Muscle of leg (tissue), 11 donors: ENCODE measurements around the gene MPO. TPM values are rescaled to one million over a fixed set of nuclear protein-coding genes. Genes with fewer than 3 reads are reported as not detected.

Experiments used
- DNase-seq: peaks from one replicate; pipeline ENCODE4 v3.0.0; 2013
- H3K27ac ChIP-seq: one replicate; pipeline ENCODE4 v1.5.1; 2013; ENCODE audit warnings: mild to moderate bottlenecking, low read length, control low read depth
- H3K27me3 ChIP-seq: one replicate; pipeline ENCODE4 v1.6.1; 2013; ENCODE audit warnings: low read length; ENCODE audit not compliant: control insufficient read depth, insufficient read depth
- H3K36me3 ChIP-seq: one replicate; pipeline ENCODE4 v1.6.1; 2013; ENCODE audit warnings: low read length; ENCODE audit not compliant: control insufficient read depth, insufficient read depth
- H3K4me1 ChIP-seq: one replicate; pipeline ENCODE4 v1.6.1; 2013; ENCODE audit warnings: low read length; ENCODE audit not compliant: control insufficient read depth, insufficient read depth
- H3K4me3 ChIP-seq: one replicate; pipeline ENCODE4 v1.5.1; 2013; ENCODE audit warnings: low read length, control low read depth
- H3K9me3 ChIP-seq: replicated peaks from 2 replicates; pipeline ENCODE4 v1.6.1; 2013; ENCODE audit warnings: low read depth, low read length; ENCODE audit not compliant: control insufficient read depth
- WGBS: methylation state at CpG from one replicate; pipeline ENCODE4 v1.1.5; 2013; ENCODE audit warnings: missing lambda C conversion rate; ENCODE audit not compliant: insufficient coverage; 5-methylcytosine and 5-hydroxymethylcytosine counted together
- polyA plus RNA-seq, 8 donors: library from polyadenylated mRNA; unstranded; fragments of 120-200 nt; gene quantifications; one replicate each; pipeline versions ENCODE4 v1.2.1 to v1.2.3, GENCODE V29; 2013; ENCODE audit warnings: inconsistent platforms in 1 of 8, low replicate concordance in 1 of 8; ENCODE audit not compliant: insufficient read length in 8 of 8, insufficient read depth in 1 of 8
- total RNA-seq: library from RNA; stranded (reverse); fragments of 120-200 nt; gene quantifications from one replicate; pipeline ENCODE4 v1.2.4, GENCODE V29; 2013

The MPO gene
- total and polyA plus RNA-seq, 9 donors = 2.3 to 20.0 (median 10.8) TPM

DNA sequence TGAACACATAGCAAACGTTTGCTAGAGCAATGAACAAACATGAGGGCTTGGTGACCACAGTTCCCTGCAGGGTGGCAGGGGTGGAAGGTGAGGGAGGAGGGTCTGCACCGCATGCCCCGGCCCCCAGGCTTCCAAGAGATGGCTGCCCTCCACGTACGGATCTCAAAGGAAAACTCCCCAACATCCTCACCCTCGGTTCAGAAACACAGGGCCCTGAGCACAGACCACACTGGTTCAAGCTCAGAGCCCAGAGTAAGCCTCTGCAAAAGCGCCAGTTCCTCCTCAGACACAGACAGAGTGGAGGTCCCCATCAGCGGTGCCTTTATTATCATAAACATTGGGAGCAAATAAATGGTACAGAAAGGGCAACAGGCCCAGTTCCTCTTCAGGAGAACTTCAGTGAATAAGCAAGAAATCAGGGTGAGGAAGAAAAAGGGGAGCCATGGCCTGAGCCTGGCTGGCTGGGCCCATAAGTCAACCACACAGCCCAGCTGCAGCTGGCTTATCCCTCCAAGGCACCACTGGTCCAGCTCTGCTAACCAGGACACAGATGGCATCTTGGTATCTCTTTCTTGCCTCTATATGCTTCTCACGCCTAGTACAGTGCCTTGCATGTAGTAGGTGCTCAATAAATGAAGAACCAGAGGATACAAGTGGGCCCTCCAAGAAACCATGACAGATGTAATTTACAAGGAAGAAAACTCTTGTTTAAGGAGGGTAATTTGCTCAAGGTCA is 11.0 kb downstream of the MPO start:
- no peak overlapping the region for H3K27ac ChIP-seq
- H3K36me3 ChIP-seq = no peaks in the 10 kb centered on the region
- peaks cover 5% of the 10 kb centered on the region for H3K27me3 ChIP-seq
- H3K4me1 ChIP-seq = no peaks in the 10 kb centered on the region
- H3K9me3 ChIP-seq = no peaks in the 10 kb centered on the region
- DNase-seq = no peak
- no peak overlapping the region for H3K4me3 ChIP-seq
- WGBS = 71% methylated on average over 1 of the region's 9 CpGs

DNA sequence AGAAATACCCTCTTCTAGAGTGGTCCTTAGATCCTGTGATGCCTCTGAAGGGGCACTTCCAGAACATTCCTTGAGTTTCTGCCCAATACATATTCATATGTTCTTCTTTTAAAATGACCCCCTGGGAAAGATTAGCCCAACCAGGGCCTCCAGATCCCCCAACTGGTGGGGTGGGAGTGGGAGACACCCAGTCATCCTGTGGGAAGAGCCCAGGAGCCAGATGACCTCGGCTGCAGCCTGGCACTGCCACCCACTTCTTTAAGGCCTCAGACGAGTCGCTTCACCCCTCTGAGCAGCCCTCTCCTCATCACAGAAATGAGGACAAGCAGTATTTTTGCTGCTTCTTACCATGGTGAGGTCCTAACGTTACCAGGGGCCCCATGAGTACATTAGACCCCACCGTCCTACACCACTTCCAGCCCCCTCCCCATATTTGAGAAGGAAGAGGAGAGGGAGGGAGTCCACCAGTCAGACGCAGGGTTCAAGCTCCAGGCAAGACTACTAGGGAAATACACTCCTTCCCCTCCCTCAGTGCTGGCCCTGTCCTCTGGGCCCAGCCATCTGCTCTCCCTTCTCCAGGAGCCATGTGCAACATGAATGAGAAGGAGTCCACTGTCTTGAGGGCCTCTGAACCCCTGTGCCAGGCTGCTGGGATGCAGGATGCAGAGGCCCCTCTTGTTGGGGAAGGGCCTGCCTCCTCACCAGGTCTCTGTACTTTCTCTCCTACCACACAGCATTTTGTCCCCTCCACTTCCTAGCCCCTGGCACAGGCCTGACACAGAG is 11.8 kb downstream of the MPO start:
- 70% methylated on average over 2 of the region's 6 CpGs for whole genome bisulfite sequencing
- no peaks in the 10 kb centered on the region for H3K4me1 ChIP-seq
- peaks cover 6% of the 10 kb centered on the region for H3K27me3 ChIP-seq

DNA sequence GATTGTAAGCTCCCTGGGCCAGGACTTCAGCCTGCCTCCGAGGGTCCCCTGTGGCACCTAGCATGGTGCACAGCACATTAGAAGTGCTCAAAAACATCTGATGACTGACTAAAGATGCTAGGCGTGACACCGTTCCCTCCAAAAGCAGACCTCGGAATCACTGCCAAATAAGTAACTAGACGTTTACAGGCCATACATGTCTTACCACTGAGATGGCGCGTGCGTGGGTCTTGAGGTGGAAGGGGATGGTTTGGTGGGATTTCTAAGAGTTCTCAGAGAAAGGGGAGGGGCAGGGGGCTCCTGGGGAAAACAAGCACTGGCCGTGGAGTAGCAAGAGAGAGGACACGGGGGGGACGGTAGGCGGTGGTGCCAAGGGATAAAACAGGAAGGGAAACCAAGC is 12.4 kb downstream of the MPO start:
- no peaks in the 10 kb centered on the region for H3K36me3 ChIP-seq
- H3K27ac ChIP-seq = no peak overlapping the region
- WGBS = 87% methylated on average over 3 of the region's 12 CpGs
- no peak for DNase-seq
- H3K9me3 ChIP-seq = no peaks in the 10 kb centered on the region
- H3K4me3 ChIP-seq = no peak overlapping the region
- H3K4me1 ChIP-seq = no peaks in the 10 kb centered on the region
- peaks cover 6% of the 10 kb centered on the region for H3K27me3 ChIP-seq

More for the DNA sequence above, 11.8 kb downstream of the MPO start:
- DNase-seq = no peak
- H3K4me3 ChIP-seq = no peak overlapping the region
- H3K27ac ChIP-seq = no peak overlapping the region
- no peaks in the 10 kb centered on the region for H3K9me3 ChIP-seq
- no peaks in the 10 kb centered on the region for H3K36me3 ChIP-seq

DNA sequence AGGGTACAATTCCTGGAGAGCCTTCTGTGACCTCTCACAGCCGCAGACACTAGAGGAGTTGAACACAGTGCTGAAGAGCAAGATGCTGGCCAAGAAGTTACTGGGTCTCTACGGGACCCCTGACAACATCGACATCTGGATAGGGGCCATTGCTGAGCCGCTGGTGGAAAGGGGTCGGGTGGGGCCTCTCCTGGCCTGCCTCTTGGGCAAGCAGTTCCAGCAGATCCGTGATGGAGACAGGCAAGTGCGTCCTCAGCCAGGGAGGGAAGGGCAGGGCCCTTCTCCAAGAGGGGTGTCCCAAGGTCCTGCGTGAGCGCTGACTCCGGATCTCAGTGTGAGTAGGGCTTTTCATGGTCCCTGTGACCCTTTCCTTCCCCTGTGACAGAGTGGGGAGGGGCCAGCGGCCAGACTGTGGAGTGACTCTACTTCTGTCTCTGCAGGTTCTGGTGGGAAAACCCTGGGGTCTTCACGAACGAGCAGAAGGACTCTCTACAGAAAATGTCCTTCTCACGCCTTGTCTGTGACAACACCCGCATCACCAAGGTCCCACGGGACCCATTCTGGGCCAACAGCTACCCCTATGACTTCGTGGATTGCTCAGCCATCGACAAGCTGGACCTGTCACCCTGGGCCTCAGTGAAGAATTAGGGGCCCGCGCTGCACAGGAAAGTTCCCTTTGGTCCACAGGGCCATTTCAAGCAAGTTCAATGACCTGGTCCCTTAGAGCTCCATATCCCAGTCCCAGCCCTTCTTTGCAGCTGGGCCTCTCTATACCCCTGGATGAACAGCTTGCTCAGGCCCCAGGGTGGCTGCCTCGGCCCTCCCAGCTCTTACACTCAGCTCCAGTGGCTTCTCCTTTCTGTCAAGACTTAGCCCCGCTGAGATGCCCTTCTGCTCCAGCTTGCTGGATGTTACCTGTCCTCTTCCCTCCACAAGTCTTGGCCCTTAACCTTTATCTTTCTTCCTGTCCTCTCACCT is 13.1 kb downstream of the MPO start:
- H3K36me3 ChIP-seq = no peaks in the 10 kb centered on the region
- DNase-seq = peak; percentile 24
- no peaks in the 10 kb centered on the region for H3K4me1 ChIP-seq
- no peak overlapping the region for H3K4me3 ChIP-seq
- peaks cover 6% of the 10 kb centered on the region for H3K27me3 ChIP-seq
- no peak overlapping the region for H3K27ac ChIP-seq
- H3K9me3 ChIP-seq = no peaks in the 10 kb centered on the region
- WGBS = 59% methylated on average over 21 of the region's 22 CpGs

DNA sequence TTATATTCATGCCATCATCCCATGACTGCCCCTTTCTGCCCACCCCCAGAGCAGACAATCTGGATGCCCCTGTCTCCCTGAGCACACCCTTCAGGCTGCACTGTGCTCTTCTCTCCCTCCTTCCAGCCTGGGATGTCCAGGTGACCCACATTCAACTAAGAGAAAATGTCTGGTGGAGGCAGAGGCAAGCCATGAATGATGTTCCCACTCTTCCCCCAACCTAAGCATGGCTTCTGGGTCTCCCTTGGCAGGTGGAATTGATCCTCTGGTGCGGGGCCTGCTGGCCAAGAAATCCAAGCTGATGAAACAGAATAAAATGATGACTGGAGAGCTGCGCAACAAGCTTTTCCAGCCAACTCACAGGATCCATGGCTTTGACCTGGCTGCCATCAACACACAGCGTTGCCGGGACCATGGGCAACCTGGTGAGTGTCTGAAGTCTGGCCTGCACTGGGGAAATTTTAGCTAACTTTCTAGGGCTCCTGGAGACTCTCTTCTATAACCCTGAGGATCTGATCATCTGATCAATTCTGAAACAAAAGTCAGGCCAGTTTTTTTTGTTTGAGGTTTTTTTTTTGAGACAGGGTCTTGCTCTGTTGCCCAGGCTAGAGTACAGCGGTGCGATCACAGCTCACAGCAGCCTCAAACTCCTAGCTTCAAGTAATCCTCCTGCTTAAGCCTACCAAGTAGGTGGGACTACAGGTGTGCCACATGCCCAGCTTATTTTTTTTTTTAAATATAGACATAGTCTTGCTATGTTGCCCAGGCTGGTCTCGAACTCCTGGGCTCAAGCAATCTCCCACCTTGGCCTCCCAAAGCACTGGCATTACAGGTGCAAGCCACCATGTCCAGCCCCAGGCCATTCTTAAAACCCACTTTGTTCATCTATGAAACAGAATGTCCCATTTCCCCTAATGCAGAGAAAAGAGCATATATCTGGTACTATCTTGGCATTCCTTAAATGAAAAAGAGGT is 14.5 kb downstream of the MPO start:
- DNase-seq = no peak
- Histone ChIP-seq H3K4me1 (no peaks in the 10 kb centered on the region), H3K9me3 (no peaks in the 10 kb centered on the region), H3K27ac (no peak overlapping the region), H3K4me3 (no peak overlapping the region), H3K27me3 (peaks cover 8% of the 10 kb centered on the region), H3K36me3 (no peaks in the 10 kb centered on the region)
- WGBS = 92% methylated on average over 5 of the region's 7 CpGs

DNA sequence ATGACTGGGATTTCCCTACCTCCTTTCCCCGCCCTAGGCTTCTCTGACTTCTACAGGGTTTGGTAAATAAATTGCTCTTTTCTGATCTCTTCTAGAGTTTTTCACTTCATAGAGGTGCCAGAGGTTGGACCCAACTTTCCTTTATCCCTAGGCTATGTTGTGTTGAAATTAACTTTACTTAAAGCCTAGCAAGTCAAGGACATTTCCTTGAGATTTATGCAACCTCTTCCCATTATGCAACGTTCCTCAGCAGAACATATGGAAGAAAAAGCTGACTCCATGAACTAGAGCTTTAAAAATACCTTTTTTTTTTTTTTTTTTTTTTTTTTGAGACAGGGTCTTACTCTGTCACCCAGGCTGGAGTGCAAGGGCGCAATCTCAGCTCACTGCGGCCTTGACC is 15.5 kb downstream of the MPO start:
- WGBS = 82% methylated on average over 2 of the region's 4 CpGs
- Histone ChIP-seq H3K4me3 (no peak overlapping the region), H3K27me3 (peaks cover 8% of the 10 kb centered on the region), H3K4me1 (no peaks in the 10 kb centered on the region), H3K27ac (no peak overlapping the region), H3K36me3 (no peaks in the 10 kb centered on the region), H3K9me3 (no peaks in the 10 kb centered on the region)
- DNase-seq = no peak

DNA sequence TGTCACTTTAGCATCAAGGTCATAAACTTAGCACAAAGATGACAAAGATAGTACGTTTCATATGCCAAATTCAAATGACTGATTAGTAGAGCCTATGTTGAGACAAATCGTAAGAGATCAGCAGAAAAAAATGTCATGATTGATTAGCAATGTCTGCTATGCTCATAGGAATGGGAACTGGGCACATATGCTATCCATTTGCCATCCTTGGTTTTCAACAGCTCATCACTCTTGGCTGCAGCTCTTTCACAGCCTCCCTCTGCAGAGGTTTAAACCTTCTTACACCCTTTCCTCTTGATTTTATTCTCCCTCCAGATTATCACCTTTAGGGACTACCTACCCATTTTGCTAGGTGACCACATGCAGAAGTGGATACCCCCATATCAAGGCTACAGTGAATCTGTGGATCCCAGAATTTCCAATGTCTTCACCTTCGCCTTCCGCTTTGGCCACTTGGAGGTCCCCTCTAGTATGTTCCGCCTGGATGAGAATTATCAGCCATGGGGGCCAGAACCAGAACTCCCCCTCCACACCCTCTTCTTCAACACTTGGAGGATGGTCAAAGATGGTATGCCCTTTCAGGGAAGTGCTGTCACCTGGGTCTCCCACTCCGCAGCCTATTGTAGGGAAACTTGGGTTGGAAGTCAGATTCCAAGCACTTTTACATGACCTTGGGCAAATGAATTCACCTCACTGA is 16.2 kb downstream of the MPO start:
- Histone ChIP-seq H3K4me3 (no peak overlapping the region), H3K9me3 (no peaks in the 10 kb centered on the region), H3K4me1 (no peaks in the 10 kb centered on the region), H3K36me3 (no peaks in the 10 kb centered on the region), H3K27ac (no peak overlapping the region), H3K27me3 (peaks cover 8% of the 10 kb centered on the region)
- no peak for DNase-seq
- 100% methylated on average over 1 of the region's 6 CpGs for WGBS

DNA sequence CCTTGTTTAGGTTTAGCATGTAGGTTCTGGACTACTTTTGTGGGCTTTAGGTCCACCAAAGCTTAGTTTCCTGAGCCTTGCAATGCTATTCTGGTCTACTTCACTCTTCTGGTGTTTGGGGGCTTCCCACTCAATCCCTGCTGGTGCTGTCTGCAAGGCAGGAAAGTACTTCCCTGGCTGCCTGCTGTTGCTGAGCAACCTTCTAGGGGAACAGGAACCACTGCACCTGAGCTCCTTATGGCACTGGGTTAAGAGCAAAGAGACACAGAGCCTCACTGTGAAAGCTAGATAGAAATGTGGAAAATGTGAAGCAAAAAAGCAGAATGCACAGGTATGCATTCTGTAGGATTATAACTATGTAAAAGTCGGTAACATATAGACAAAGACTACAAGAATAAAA is 17.0 kb downstream of the MPO start:
- Histone ChIP-seq H3K36me3 (no peaks in the 10 kb centered on the region), H3K4me3 (no peak overlapping the region), H3K27me3 (peaks cover 8% of the 10 kb centered on the region), H3K27ac (no peak overlapping the region), H3K4me1 (no peaks in the 10 kb centered on the region), H3K9me3 (no peaks in the 10 kb centered on the region)
- WGBS = no CpG with 5 or more reads among the region's 1 CpG
- DNase-seq = no peak

DNA sequence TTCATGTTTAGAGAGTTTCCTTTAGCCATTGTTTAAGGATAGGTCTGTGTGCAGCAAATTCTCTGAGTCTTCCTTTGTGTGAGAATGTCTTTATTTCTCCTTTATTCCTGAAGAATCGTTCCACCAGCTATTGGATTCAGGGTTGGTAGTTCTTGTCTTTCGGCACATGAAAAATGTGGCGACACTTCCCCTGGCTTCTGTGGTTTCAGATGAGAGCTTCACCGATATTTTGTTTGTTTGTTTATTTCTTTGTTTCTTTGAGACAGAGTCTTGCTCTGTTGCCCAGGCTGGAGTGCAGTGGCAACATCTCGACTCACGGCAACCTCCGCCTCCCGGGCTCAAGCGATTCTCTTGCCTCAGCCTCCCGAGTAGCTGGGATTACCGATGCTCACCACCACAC is 18.6 kb downstream of the MPO start:
- Histone ChIP-seq H3K27ac (no peak overlapping the region), H3K4me1 (no peaks in the 10 kb centered on the region), H3K36me3 (no peaks in the 10 kb centered on the region), H3K4me3 (no peak overlapping the region), H3K9me3 (no peaks in the 10 kb centered on the region), H3K27me3 (peaks cover 8% of the 10 kb centered on the region)
- WGBS = 92% methylated on average over 5 of the region's 11 CpGs
- no peak for DNase-seq
